Germinal center (tissue), 1 donor: ENCODE measurements around the gene TELO2.

Source experiments
- DNase-seq: peaks from one replicate; pipeline ENCODE4 v3.0.0; 2012; ENCODE audit warnings: mixed read lengths, low spot score

Gene TELO2

GRCh38 chr16:1492923-1493745 lies at the start of gene TELO2:
TELO2 (plus strand) TSS chr16:1493360; CDS start chr16:1494282, 922 bp downstream.
- DNase-seq = peak; percentile 97

- DNase-seq = no peak
Observed at GRCh38 chr16:1443403-1443973, 49.7 kb upstream of the TELO2 start.

GRCh38 chr16:1443980-1444729 lies 49.0 kb upstream of the TELO2 start, which contains the start of gene CCDC154:
CCDC154 (minus strand) TSS chr16:1444556; CDS start chr16:1444322, 234 bp downstream.
- no peak for DNase-seq

GRCh38 chr16:1444730-1445517 lies 48.2 kb upstream of the TELO2 start:
- DNase-seq = no peak

- DNase-seq = no peak
Observed at GRCh38 chr16:1445518-1446203, 47.5 kb upstream of the TELO2 start.

- DNase-seq = no peak
Observed at GRCh38 chr16:1446296-1447080, 46.7 kb upstream of the TELO2 start.

GRCh38 chr16:1447965-1448364 lies 45.2 kb upstream of the TELO2 start:
- DNase-seq = no peak

- no peak for DNase-seq
Observed at GRCh38 chr16:1448536-1449116, 44.5 kb upstream of the TELO2 start.

- no peak for DNase-seq
Observed at GRCh38 chr16:1449201-1449788, 43.9 kb upstream of the TELO2 start.

- no peak for DNase-seq
Observed at GRCh38 chr16:1450218-1450617, 42.9 kb upstream of the TELO2 start.

- DNase-seq = no peak
Observed at GRCh38 chr16:1450841-1451240, 42.3 kb upstream of the TELO2 start.

- DNase-seq = no peak
Observed at GRCh38 chr16:1451702-1452392, 41.3 kb upstream of the TELO2 start.

GRCh38 chr16:1452530-1452929 lies 40.6 kb upstream of the TELO2 start:
- no peak for DNase-seq

GRCh38 chr16:1453316-1453715 lies 39.8 kb upstream of the TELO2 start:
- DNase-seq = no peak

- no peak for DNase-seq
Observed at GRCh38 chr16:1454561-1454960, 38.6 kb upstream of the TELO2 start.

GRCh38 chr16:1455190-1456171 lies 37.7 kb upstream of the TELO2 start:
- no peak for DNase-seq

- DNase-seq = no peak
Observed at GRCh38 chr16:1456951-1457350, 36.2 kb upstream of the TELO2 start.
